Activated CD8-positive, alpha-beta T cell treated with anti-CD3 and anti-CD28 coated beads for 36 hours (primary cell): ENCODE measurements around the gene PMVK. TPM values are rescaled to one million over a fixed set of nuclear protein-coding genes. Genes with fewer than 3 reads are reported as not detected.
A peak's percentile ranks its signal among the peaks of the same experiment; 100 is the strongest.

Source experiments
- ATAC-seq: fragments of 200-7000 bp; cut with Tn5 transposase; one replicate; pipeline ENCODE4 v1.10.0; 2021; ENCODE audit warnings: mild to moderate bottlenecking, moderate library complexity
- CTCF ChIA-PET: fragments of 350-600 bp; sonication (Branson Sonifier 250); formaldehyde crosslinking; loops from one replicate; lab custom pipeline; 2021; ENCODE audit warnings: antibody characterized with exemption; lab: Charles Lee
- POLR2A ChIA-PET: fragments of 350-600 bp; sonication (Branson Sonifier 250); formaldehyde crosslinking; loops from one replicate; lab custom pipeline; 2021; ENCODE audit warnings: antibody characterized with exemption; lab: Charles Lee
- DNase-seq: peaks from one replicate; pipeline ENCODE4 v3.0.0-alpha.2; 2020
- H3K27ac Mint-ChIP-seq: one replicate; pipeline ENCODE4 v1.8.0; 2021; ENCODE audit warnings: mild to moderate bottlenecking, mixed read lengths
- H3K27me3 Mint-ChIP-seq: one replicate; pipeline ENCODE4 v1.8.0; 2021; ENCODE audit warnings: mixed read lengths
- H3K36me3 Mint-ChIP-seq: one replicate; pipeline ENCODE4 v1.8.0; 2021; ENCODE audit warnings: low read depth, mixed read lengths
- H3K4me1 Mint-ChIP-seq: one replicate; pipeline ENCODE4 v1.8.0; 2021; ENCODE audit warnings: low read depth, mixed read lengths
- H3K4me3 Mint-ChIP-seq: one replicate; pipeline ENCODE4 v1.8.0; 2021; ENCODE audit warnings: mild to moderate bottlenecking, moderate library complexity, mixed read lengths
- H3K9me3 Mint-ChIP-seq: one replicate; pipeline ENCODE4 v1.8.0; 2021; ENCODE audit warnings: mixed read lengths
- intact Hi-C: fragments of 100-400 bp; cut with micrococcal nuclease; formaldehyde crosslinking; loops from one replicate; pipeline ENCODE4 v1.10.0; 2022
- total RNA-seq, 2 experiments: library from RNA; stranded (reverse); gene quantifications; one replicate each; pipeline ENCODE4 v1.2.3, GENCODE V29; 2021
- TF ChIP-seq, protein P1 (sequence below): fragments of 200-600 bp; IDR thresholded peaks from one replicate; pipeline ENCODE4 v1.8.0; 2022; ENCODE audit warnings: antibody characterized with exemption, mild to moderate bottlenecking

The PMVK gene
- total RNA-seq, 2 experiments from 2014 or later = 32.3 to 33.2 TPM

DNA sequence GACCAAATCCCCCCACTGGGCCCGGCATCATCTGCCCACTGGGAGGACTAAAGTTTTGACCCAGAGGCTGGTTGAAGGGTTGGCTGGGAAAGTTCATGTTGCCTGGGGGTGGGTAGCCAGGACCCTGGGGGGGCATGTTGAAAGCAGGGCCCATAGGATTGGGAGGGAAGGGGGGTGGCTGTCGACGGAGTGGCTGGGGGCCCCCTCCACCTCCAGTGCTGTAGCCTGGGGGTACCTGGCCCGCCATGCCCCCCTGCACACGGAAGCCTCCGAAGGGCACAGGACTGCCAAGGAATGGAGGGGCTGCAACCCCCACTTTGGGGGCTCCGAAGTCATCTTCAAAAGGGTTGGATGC lies 22.9 kb upstream of the PMVK start:
- CTCF ChIA-PET = interaction anchor here (0.8 to 1.1 kb wide), 2 partner anchors 12 to 40 kb away, joined by 3 read pairs; no protein-coding TSS in a partner anchor
- TF ChIP-seq, protein P1, sequence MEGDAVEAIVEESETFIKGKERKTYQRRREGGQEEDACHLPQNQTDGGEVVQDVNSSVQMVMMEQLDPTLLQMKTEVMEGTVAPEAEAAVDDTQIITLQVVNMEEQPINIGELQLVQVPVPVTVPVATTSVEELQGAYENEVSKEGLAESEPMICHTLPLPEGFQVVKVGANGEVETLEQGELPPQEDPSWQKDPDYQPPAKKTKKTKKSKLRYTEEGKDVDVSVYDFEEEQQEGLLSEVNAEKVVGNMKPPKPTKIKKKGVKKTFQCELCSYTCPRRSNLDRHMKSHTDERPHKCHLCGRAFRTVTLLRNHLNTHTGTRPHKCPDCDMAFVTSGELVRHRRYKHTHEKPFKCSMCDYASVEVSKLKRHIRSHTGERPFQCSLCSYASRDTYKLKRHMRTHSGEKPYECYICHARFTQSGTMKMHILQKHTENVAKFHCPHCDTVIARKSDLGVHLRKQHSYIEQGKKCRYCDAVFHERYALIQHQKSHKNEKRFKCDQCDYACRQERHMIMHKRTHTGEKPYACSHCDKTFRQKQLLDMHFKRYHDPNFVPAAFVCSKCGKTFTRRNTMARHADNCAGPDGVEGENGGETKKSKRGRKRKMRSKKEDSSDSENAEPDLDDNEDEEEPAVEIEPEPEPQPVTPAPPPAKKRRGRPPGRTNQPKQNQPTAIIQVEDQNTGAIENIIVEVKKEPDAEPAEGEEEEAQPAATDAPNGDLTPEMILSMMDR = no peak
- Mint-ChIP-seq H3K4me3 (peak overlapping the region; percentile 37), H3K27ac (no peak overlapping the region), H3K27me3 (no peaks in the 10 kb centered on the region), H3K9me3 (no peaks in the 10 kb centered on the region), H3K36me3 (peaks cover 31% of the 10 kb centered on the region), H3K4me1 (peaks cover 54% of the 10 kb centered on the region)
- no peak for DNase-seq
- intact Hi-C loops = no loop called here
- ATAC-seq = no peak
- POLR2A ChIA-PET = interaction anchor here (1.0 to 1.7 kb wide), 2 partner anchors 15 to 19 kb away, joined by 3 to 7 read pairs; partner anchors contain the start of gene CKS1B

DNA sequence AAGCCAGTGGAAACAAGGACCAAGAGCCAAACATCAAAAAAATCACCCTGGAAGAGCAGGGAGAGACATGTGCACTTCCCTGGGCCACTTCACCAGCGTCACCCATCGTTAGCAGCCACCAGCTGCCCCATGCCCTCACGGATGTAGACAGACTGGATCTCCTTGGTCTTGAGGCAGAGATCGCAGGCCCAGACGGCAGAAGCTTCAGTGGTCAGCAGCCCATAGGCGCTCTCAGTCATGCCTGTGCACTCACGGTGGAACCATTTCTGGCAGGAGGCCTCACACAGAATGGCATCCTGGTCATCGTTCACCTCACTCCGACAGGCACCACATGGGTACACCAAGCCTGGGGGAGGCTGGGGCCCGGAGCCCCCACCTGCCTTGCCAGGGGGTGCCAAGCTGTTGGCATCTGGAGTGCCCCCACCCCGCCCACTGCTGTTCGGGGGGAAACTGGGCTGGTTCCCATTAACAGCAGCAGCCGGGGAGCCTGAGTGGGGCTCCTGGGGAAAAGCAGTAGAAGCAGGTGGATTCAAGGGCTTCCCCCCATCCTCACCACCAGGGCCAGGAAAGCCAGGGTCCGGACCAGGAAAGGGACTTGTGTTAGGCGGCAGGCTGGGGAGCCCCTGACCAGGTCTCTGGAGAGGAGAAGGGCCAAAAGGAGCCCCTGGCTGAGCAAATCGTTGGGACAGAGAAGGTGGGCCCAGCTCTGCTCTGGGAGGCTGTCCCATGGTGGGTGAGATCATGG lies 22.3 kb upstream of the PMVK start:
- no peak overlapping the region for H3K4me3 Mint-ChIP-seq

DNA sequence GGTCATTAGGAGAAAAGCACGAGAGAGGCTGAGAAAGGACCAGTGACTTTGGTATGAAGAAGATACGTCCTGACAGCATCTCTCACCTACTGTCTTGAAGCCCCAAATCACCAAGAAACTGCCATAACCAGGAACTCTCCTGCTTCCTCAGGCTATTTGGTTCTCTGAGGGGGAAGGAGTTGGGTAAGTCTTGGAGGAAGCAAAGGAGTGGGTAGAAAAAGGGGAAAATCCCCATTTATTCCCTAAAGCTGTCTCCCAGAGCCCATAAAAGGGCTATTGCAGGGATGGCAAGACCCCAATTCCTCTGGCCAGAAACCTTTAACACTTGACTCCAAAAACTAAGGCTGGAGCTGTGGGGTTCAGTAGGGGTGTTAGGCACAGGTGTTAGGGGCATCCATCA lies 21.5 kb upstream of the PMVK start:
- no peak for DNase-seq
- no peak for ATAC-seq
- ChIA-PET POLR2A (interaction anchor here (0.9 to 1.7 kb wide), 3 partner anchors 14 to 41 kb away, joined by 3 to 7 read pairs (median 5); partner anchors contain the start of gene CKS1B), CTCF (interaction anchor here (2.4 to 6.7 kb wide), 2 partner anchors 58 to 104 kb away, joined by 5 to 37 read pairs; no protein-coding TSS in a partner anchor)
- Mint-ChIP-seq H3K36me3 (peaks cover 23% of the 10 kb centered on the region), H3K27ac (no peak overlapping the region), H3K27me3 (no peaks in the 10 kb centered on the region), H3K4me1 (peaks cover 59% of the 10 kb centered on the region), H3K4me3 (no peak overlapping the region), H3K9me3 (no peaks in the 10 kb centered on the region)
- TF ChIP-seq, protein P1 = no peak
- intact Hi-C loops = no loop called here

More for the DNA sequence above, 22.3 kb upstream of the PMVK start:
- Mint-ChIP-seq H3K27me3 (no peaks in the 10 kb centered on the region), H3K9me3 (no peaks in the 10 kb centered on the region), H3K36me3 (peaks cover 30% of the 10 kb centered on the region), H3K4me1 (peaks cover 58% of the 10 kb centered on the region), H3K27ac (peak overlapping the region; percentile 61)
- DNase-seq (no peak), ATAC-seq (no peak)
- ChIA-PET POLR2A (interaction anchor here (0.5 to 1.7 kb wide), 4 partner anchors 13 to 177 kb away, joined by 3 to 7 read pairs (median 4); partner anchors contain the start of genes CKS1B and SLC50A1), CTCF (interaction anchor here (1.1 to 2.4 kb wide), 2 partner anchors 12 to 103 kb away, joined by 3 to 5 read pairs; no protein-coding TSS in a partner anchor)
- intact Hi-C loops = no loop called here
- TF ChIP-seq, protein P1 = no peak

DNA sequence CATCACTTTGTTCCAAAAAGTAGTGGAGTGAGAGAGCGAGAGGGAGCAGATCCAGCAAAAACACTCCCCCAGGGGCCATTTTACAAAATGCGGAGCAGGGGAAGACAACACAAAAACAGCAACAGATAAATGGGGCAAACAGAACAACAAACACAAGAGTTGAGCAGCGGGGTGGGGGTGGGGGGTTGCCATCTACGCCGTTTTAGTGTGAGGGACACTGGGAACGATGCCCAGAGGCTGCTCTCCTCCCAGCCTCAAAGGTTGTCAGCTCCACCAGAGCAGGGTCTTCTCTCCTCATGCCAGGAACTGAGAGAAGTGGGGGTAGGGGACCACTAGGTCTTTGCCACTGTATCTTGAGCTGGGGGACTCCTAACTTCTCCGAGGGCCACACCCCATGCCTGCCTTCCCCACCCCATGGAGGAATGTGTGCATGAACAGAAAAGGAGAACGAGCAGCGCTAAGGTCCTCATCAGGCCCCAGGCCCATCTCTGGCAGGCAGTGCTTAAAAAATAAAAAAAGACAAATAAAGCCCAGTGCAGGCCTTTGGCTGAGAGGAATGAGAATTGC lies 20.7 kb upstream of the PMVK start:
- CTCF ChIA-PET = interaction anchor here (2.4 to 6.7 kb wide), 3 partner anchors 13 to 105 kb away, joined by 5 to 37 read pairs (median 10); partner anchors contain the start of gene SHC1
- TF ChIP-seq, protein P1 = no peak
- Mint-ChIP-seq H3K27ac (peak overlapping the region; percentile 72), H3K27me3 (no peaks in the 10 kb centered on the region), H3K9me3 (no peaks in the 10 kb centered on the region), H3K4me1 (peaks cover 62% of the 10 kb centered on the region), H3K4me3 (no peak overlapping the region), H3K36me3 (peaks cover 17% of the 10 kb centered on the region)
- no peak for DNase-seq
- intact Hi-C loops = no loop called here
- no peak for ATAC-seq
- POLR2A ChIA-PET = interaction anchor here (1.1 to 3.3 kb wide), 3 partner anchors 15 to 20 kb away, joined by 4 to 11 read pairs (median 5); no protein-coding TSS in a partner anchor
